Hepatic stellate cell (primary cell): ENCODE data around the gene PPIF.

Experiments
- DNase-seq: peaks from one replicate; pipeline ENCODE4 v3.0.0; 2011; ENCODE audit warnings: low spot score

The PPIF gene

GRCh38 chr10:79387974-79388850 lies 40.9 kb downstream of the PPIF start:
- DNase-seq: no peak

- DNase-seq: no peak
Observed at GRCh38 chr10:79390057-79390456, 42.8 kb downstream of the PPIF start.

- DNase-seq: no peak
Observed at GRCh38 chr10:79390551-79391229, 43.4 kb downstream of the PPIF start.

DNA sequence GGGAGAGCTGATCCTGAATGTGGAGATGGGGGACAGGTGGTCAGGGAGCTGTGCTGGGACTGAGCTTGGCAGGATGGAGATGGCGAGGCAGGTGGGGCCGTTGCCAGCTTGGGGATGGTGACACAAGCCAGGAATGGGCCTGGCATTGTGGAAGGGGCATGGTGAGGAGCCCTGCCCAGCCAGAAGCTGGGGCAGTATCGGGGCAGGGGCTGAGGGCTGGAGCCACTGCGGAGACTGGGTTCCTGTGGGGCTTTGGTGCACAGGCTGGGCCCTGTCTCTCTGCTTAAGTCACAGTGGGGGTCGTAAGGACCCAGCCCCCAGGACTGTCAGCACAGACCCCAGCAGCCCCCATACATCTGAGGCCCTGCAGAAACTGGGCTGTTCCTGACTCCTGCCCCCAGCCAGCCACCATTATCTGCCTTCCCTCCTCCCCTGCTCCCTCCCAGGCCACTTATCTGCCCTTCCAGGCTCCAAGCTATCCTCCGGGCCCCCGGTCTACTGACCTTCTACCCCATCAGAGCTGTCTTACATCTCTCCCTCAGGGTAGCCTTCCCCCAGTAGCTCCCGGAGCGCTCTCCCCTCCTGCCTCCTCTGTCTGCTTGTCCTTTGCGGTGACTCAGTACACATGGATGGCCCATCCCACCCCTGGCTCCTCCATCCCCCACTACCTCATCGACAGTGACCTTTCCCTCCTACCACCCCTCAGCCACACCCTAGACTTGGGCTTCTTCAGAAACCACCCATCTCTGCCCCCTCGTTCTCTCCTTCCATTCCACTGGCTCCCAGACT lies 44.2 kb downstream of the PPIF start:
- no peak for DNase-seq

GRCh38 chr10:79392020-79392398 lies 44.7 kb downstream of the PPIF start:
- no peak for DNase-seq

GRCh38 chr10:79392506-79393176 lies 45.4 kb downstream of the PPIF start:
- no peak for DNase-seq

DNA sequence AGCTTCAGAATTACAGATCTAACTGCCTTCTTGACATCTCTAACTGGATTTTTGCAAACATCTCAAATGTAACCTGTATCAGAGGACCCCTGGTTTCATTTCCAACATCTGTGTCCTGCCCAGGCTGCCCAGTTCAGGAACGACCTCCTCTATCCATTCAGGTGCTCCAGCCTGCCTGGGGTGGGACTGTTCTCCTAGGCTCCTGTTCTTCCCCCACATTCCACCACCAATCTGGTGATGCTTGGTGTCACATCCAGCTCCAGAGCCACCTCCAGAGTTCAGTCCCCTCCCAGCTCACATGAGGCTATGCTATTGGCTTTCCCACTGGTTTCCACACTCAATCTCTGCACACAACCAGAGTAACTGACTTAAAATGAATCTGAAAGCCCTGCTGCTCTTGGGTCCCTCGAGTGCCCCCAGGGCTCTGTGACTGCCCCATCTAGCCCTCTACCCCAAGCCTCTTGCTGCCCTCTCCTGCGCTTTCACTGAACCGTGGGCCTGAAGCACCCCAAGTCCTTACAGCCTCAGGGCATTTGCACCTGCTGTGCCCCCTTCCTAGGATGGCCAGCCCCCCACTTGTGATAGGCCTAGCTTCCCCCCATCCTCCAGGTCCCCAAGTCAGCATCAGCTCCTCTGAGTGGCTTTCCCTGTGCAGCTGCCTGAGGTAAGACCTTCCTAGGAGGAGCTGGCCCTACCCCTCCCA lies 46.1 kb downstream of the PPIF start:
- DNase-seq: no peak

GRCh38 chr10:79393924-79394610 lies 46.8 kb downstream of the PPIF start:
- DNase-seq: no peak

DNA sequence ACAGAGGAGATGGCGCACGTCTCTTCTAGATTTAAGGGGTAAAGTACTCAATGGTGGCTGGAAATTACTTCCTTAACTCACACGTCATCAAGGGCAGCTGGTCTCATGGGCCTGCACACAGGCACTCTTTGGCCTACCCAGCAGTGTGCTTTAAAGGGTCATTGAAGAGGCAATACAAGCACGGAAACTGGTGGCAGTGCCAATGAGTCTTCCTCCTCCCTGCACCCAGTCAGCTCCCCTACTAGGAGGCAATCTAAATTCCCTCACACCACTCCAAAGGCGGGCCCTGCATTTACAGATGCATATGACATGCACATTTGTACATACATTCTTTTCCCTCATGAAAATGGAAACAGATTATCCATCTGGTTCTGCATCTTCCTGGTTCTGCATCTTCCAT lies 47.4 kb downstream of the PPIF start:
- DNase-seq: no peak

GRCh38 chr10:79396520-79396919 lies 49.3 kb downstream of the PPIF start:
- no peak for DNase-seq

DNA sequence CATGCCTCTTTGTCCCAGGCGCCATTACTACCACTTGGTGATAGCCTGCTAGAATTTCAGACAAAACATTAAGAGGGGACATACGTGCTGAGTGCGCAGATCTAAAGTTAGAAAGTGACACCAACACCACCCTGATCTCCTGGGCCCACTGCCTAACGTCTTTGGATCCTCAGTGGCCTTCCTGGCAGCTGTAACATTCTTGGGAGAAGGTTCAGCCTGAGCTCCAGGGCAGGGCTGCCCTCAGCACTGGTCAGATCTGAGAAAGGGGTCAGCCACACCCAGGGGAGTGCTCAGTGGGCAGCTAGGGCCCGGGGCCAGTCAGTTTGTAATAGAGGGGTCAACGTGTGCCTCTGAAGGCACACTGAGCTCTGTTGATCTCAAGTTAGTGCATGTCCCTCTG lies 49.8 kb downstream of the PPIF start:
- no peak for DNase-seq

GRCh38 chr10:79397575-79398303 lies 50.5 kb downstream of the PPIF start:
- no peak for DNase-seq

DNA sequence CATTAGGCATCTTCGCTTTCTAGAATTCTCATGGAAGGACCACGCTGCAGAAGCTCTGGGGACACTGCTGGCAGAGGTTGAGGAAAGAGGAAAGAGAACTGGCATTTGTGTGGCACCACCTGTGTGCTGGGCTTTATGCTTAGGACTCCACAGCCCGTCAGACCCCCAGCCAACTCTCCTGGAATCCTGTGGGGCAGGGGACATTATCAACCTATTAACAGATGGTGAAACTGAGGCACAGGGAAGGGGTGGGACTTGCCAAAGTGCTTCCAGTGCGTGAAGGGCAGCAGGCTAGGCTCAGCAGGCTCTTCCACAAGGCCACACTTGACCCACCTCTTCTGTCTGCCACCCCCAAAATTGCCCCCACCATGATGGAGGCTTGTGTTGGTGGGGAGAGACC lies 51.4 kb downstream of the PPIF start:
- no peak for DNase-seq

GRCh38 chr10:79399223-79399831 lies 52.1 kb downstream of the PPIF start:
- DNase-seq: peak; percentile 99

GRCh38 chr10:79400146-79401004 lies 53.1 kb downstream of the PPIF start:
- peak; percentile 44 for DNase-seq

- no peak for DNase-seq
Observed at GRCh38 chr10:79401015-79401921, 54.0 kb downstream of the PPIF start.

DNA sequence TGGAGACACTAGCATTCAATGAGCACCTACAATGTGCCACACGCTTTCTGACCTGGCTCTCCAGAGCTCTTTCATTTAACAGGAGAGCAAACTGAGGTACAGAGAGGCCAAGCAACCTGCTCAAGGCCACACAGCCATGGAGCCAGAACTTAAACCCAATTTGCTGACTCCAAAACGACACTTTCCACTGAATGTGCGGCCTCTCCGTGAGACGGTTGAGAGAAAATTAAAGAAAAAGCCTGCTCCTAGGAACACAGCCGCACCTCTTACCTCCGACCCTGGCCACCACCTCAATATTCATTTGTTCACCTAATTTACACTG lies 55.3 kb downstream of the PPIF start:
- DNase-seq: no peak

DNA sequence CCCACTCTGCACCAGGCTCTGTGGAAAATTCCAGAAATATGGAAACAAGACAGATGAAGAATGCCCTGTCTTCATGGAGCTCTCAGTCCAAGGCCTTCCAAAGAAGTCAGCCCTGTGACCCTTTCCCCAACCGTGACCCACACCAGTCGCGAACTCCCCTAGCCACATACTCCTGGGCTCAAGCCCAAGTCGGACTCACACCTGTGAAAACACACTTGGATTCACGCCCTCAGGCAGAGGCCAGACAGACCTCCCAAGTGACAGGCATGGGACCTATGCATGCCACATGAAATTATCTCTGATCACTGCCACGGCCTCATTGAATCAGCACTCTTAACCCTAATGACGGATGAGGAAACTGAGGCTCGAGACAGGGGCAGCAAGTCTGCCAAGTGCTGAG lies 55.7 kb downstream of the PPIF start:
- no peak for DNase-seq
